Liver (tissue), 9 donors: ENCODE measurements around the gene EBF4. TPM values are rescaled to one million over a fixed set of nuclear protein-coding genes. Genes with fewer than 3 reads are reported as not detected.

ENCODE experiments used
- DNase-seq: peaks from one replicate; pipeline ENCODE4 v3.0.0-alpha.2; 2017; ENCODE audit warnings: low spot score
- H3K27ac ChIP-seq, 2 donors: one replicate each; pipeline ENCODE4 v1.7.0; 2013; ENCODE audit warnings: inconsistent platforms in 2 of 2, low read length in 2 of 2, control low read depth in 1 of 2, low read depth in 1 of 2, mild to moderate bottlenecking in 1 of 2
- H3K27me3 ChIP-seq, 4 donors: one replicate each; pipeline versions ENCODE4 v1.6.1 to v1.7.0; 2013; ENCODE audit warnings: low read length in 3 of 4, inconsistent platforms in 1 of 4, mild to moderate bottlenecking in 1 of 4, moderate library complexity in 1 of 4; ENCODE audit not compliant: control insufficient read depth in 4 of 4, insufficient read depth in 4 of 4
- H3K36me3 ChIP-seq, 4 donors: one replicate each; pipeline versions ENCODE4 v1.6.1 to v1.7.0; 2013; ENCODE audit warnings: low read length in 3 of 4, mild to moderate bottlenecking in 3 of 4, low read depth in 1 of 4, moderate library complexity in 1 of 4; ENCODE audit not compliant: control insufficient read depth in 4 of 4, insufficient read depth in 3 of 4
- H3K4me1 ChIP-seq, 4 donors: one replicate each; pipeline versions ENCODE4 v1.6.1 to v1.7.0; 2013; ENCODE audit warnings: low read length in 3 of 4, mild to moderate bottlenecking in 3 of 4, moderate library complexity in 1 of 4; ENCODE audit not compliant: control insufficient read depth in 4 of 4, insufficient read depth in 4 of 4
- H3K4me3 ChIP-seq, 3 donors: one replicate each; pipeline versions ENCODE4 v1.6.1 to v1.7.0; 2013; ENCODE audit warnings: low read length in 3 of 3, control low read depth in 1 of 3, low read depth in 1 of 3, mild to moderate bottlenecking in 1 of 3
- H3K9ac ChIP-seq, 2 donors: one replicate each; pipeline ENCODE4 v1.7.0; 2013; ENCODE audit warnings: low read length in 2 of 2, mild to moderate bottlenecking in 2 of 2, moderate library complexity in 2 of 2, control low read depth in 1 of 2, low read depth in 1 of 2
- H3K9me3 ChIP-seq, 4 donors: one replicate each; pipeline versions ENCODE4 v1.6.1 to v1.7.0; 2013; ENCODE audit warnings: low read length in 3 of 4; ENCODE audit not compliant: control insufficient read depth in 4 of 4
- FOXA2 ChIP-seq: IDR thresholded peaks from 2 replicates; pipeline ENCODE4 v1.6.1; 2016; ENCODE audit warnings: antibody characterized with exemption
- HNF4A ChIP-seq, 2 donors: conservative IDR thresholded peaks; 2 replicates each; pipeline ENCODE4 v1.6.1; 2016; ENCODE audit warnings: antibody characterized with exemption in 2 of 2, mild to moderate bottlenecking in 2 of 2
- RAD21 ChIP-seq, 2 donors: IDR thresholded peaks; 2 replicates each; pipeline ENCODE4 v1.6.1; 2016; ENCODE audit warnings: antibody characterized with exemption in 2 of 2, mild to moderate bottlenecking in 2 of 2
- REST ChIP-seq: IDR thresholded peaks from 2 replicates; pipeline ENCODE4 v1.6.1; 2016; ENCODE audit warnings: antibody characterized with exemption, mild to moderate bottlenecking
- SP1 ChIP-seq: IDR thresholded peaks from 2 replicates; pipeline ENCODE4 v1.6.1; 2018; ENCODE audit warnings: antibody characterized with exemption, mild to moderate bottlenecking
- TAF1 ChIP-seq: conservative IDR thresholded peaks from 2 replicates; pipeline ENCODE4 v1.6.1; 2016; ENCODE audit warnings: antibody characterized with exemption, mild to moderate bottlenecking
- YY1 ChIP-seq: IDR thresholded peaks from 2 replicates; pipeline ENCODE4 v1.6.1; 2016; ENCODE audit warnings: antibody characterized with exemption, mild to moderate bottlenecking
- WGBS: extraction: QIAGEN DNeasy Blood & Tissue Kit; methylation state at CpG from one replicate; pipeline ENCODE4 v1.1.7; 2013; 5-methylcytosine and 5-hydroxymethylcytosine counted together
- polyA plus RNA-seq, 2 donors: library from polyadenylated mRNA; stranded (reverse) in 1 of 2; unstranded in 1 of 2; fragments of 200-250 nt in 1 of 2; fragments of >200 nt in 1 of 2; fragmentation: Nextera tagmentation in 1 of 2; extraction: Ambion mirVana in 1 of 2; gene quantifications; one replicate each; pipeline versions ENCODE4 v1.2.1 to v1.2.3, GENCODE V29; 2013 to 2015
- total RNA-seq, 2 donors: library from RNA; depleted of rRNA; stranded (reverse); fragments of >200 nt; gene quantifications; one replicate each; pipeline ENCODE4 v1.2.3, GENCODE V29; 2014
- TF ChIP-seq, protein P1 (sequence below): fragments of 150-350 bp; IDR thresholded peaks from 2 replicates; pipeline ENCODE4 v1.5.1; 2017; ENCODE audit warnings: improper control_type of control experiment, low read depth, low read length; ENCODE audit not compliant: missing input control
- TF ChIP-seq, protein P2 (sequence below): IDR thresholded peaks from 2 replicates; pipeline ENCODE4 v1.6.1; 2016; ENCODE audit warnings: antibody characterized with exemption
- donor health status: healthy.
- donor health status: healthy.
- donor health status: healthy.
- donor health status: healthy.
- donor health status: healthy.

EBF4 gene
- total and polyA plus RNA-seq, 4 donors: 2.3 to 4.0 (median 2.9) TPM

DNA sequence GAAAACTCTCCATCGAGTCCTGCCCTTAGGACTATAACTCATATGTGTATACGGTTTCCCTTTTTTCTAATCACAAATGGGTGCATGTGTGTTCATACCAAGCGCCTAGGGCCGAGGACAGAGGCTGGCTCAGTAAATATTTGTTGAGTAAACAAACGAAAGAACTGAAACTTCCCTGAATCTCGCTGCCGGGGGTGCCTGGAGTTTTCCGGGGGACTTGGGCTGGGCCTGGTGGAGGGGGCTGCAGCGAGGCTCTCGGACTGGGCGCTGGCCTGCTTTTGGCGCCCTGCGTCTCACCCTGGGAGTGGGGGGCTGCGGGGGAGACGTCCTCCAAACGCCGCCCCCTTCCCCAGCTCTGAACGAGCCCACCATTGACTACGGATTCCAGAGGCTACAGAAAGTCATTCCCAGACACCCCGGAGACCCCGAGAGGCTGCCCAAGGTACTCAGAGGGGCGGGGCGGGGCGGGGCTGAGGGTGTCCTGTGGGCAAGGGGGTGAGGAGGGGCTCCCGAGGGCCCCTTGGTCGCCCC, 58.8 kb downstream of the EBF4 start:
- under 1% methylated on average over 26 of the region's 26 CpGs for WGBS
- Histone ChIP-seq H3K9ac (no peak overlapping the region), H3K4me1 (peaks cover 8 to 24% (median 18%) of the 10 kb centered on the region in 4 donors), H3K36me3 (no peaks in the 10 kb centered on the region), H3K27ac (peak overlapping the region; percentile 63 to 71), H3K27me3 (peaks cover 0 to 3% (median 0%) of the 10 kb centered on the region in 4 donors), H3K9me3 (no peaks in the 10 kb centered on the region), H3K4me3 (peak overlapping the region; percentile 41 to 62 (median 59))
- no peak for DNase-seq
- TF ChIP-seq HNF4A (conservative IDR thresholded peaks at IDR 0.05): peak in 1 of 2 donors; percentile 20
- TF ChIP-seq FOXA2: peak; percentile 53
- TF ChIP-seq, protein P1, sequence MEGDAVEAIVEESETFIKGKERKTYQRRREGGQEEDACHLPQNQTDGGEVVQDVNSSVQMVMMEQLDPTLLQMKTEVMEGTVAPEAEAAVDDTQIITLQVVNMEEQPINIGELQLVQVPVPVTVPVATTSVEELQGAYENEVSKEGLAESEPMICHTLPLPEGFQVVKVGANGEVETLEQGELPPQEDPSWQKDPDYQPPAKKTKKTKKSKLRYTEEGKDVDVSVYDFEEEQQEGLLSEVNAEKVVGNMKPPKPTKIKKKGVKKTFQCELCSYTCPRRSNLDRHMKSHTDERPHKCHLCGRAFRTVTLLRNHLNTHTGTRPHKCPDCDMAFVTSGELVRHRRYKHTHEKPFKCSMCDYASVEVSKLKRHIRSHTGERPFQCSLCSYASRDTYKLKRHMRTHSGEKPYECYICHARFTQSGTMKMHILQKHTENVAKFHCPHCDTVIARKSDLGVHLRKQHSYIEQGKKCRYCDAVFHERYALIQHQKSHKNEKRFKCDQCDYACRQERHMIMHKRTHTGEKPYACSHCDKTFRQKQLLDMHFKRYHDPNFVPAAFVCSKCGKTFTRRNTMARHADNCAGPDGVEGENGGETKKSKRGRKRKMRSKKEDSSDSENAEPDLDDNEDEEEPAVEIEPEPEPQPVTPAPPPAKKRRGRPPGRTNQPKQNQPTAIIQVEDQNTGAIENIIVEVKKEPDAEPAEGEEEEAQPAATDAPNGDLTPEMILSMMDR: no peak
- TF ChIP-seq SP1: peak; percentile 30
- TF ChIP-seq, protein P2, sequence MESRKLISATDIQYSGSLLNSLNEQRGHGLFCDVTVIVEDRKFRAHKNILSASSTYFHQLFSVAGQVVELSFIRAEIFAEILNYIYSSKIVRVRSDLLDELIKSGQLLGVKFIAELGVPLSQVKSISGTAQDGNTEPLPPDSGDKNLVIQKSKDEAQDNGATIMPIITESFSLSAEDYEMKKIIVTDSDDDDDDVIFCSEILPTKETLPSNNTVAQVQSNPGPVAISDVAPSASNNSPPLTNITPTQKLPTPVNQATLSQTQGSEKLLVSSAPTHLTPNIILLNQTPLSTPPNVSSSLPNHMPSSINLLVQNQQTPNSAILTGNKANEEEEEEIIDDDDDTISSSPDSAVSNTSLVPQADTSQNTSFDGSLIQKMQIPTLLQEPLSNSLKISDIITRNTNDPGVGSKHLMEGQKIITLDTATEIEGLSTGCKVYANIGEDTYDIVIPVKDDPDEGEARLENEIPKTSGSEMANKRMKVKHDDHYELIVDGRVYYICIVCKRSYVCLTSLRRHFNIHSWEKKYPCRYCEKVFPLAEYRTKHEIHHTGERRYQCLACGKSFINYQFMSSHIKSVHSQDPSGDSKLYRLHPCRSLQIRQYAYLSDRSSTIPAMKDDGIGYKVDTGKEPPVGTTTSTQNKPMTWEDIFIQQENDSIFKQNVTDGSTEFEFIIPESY: no peak
- no peak for TF ChIP-seq REST
- peak; percentile 20 for TF ChIP-seq YY1
- TF ChIP-seq RAD21 (IDR thresholded peaks at IDR 0.05): no peak
- no peak for TF ChIP-seq TAF1

GRCh38 chr20:2751878-2752566, 59.4 kb downstream of the EBF4 start:
- Histone ChIP-seq H3K9ac (no peak overlapping the region), H3K27me3 (peaks cover 0 to 3% (median 0%) of the 10 kb centered on the region in 4 donors), H3K36me3 (no peaks in the 10 kb centered on the region), H3K4me3 (peak overlapping the region in 2 of 3 donors; percentile 59 to 62), H3K4me1 (peaks cover 8 to 24% (median 18%) of the 10 kb centered on the region in 4 donors), H3K9me3 (no peaks in the 10 kb centered on the region), H3K27ac (peak overlapping the region; percentile 63 to 71)
- TF ChIP-seq YY1: no peak
- 1% methylated on average over 93 of the region's 93 CpGs for WGBS
- DNase-seq: no peak
